ENCODE data around the gene FERMT2. TPM values are rescaled to one million over a fixed set of nuclear protein-coding genes. Genes with fewer than 3 reads are reported as not detected.
"Not testable (repeated sequence)": the region's sequence is repeated elsewhere in the genome, so short reads cannot be mapped to it uniquely, and the experiment has no call there.

Gene FERMT2
- total RNA-seq, 1 experiment from 2014 or later = 33.3 TPM

DNA sequence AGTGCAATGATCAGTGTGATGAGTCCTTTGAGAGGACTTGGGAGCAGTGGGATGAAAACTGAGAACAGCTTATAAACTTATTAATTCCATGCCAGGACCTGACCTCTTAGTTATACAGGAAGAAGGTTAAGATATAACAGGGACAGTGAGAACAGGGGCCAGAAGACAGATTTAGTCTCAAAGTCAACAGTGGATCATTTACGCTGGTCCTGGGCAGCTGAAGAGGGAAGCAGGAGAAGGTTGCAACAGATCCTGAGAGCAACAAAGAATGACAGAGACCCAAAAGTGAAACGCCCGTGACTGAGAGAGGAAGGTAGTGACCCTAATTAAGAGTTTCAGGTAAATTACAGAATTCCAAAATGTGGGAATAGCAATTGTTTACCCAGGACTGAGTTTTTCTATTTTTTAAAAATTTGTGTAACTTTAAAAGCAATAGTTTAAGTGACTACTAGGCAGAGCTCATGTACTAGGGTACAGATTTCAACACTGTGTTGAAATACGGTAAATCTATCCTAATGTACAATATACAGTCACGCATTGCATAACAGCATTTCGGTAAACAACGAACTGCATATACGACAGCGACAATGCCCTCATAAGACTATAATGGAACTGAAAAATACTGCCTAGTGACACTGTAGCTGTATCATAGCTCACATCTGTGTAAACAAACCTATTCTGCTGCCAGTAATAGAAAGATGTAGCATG, 81.8 kb downstream of the FERMT2 start:
- no TSS peak for BruUV-seq (replicated peaks)
- Histone ChIP-seq H3K27ac (ENCODE audit: low read length) (no peak overlapping the region), H3K4me3 (ENCODE audit: low read depth in 2 of 2, low read length in 2 of 2) (no peak overlapping the region), H3K9me3 (ENCODE audit: control insufficient read depth, insufficient read depth, low read depth, low read length) (no peaks in the 10 kb centered on the region), H3K27me3 (ENCODE audit: control insufficient read depth, insufficient read depth, low read length) (no peaks in the 10 kb centered on the region), H3K36me3 (ENCODE audit: control insufficient read depth, insufficient read depth, low read length) (peaks cover 2% of the 10 kb centered on the region), H3K4me1 (ENCODE audit: control insufficient read depth, insufficient read depth, low read length) (no peaks in the 10 kb centered on the region)
- ATAC-seq (no peak), DNase-seq (ENCODE audit: low read depth, low spot score) (no peak)
- ChIA-PET CTCF (no interaction called here), POLR2A (no interaction called here)
- intact Hi-C loops (cut with micrococcal nuclease; ENCODE audit: unreplicated experiment) (no loop called here), in situ Hi-C loops (cut with HindIII; ENCODE audit: low pct_unique_long_range_greater_than_20kb, low sequenced_read_pairs) (no loop called here)
- TF ChIP-seq, protein P1, sequence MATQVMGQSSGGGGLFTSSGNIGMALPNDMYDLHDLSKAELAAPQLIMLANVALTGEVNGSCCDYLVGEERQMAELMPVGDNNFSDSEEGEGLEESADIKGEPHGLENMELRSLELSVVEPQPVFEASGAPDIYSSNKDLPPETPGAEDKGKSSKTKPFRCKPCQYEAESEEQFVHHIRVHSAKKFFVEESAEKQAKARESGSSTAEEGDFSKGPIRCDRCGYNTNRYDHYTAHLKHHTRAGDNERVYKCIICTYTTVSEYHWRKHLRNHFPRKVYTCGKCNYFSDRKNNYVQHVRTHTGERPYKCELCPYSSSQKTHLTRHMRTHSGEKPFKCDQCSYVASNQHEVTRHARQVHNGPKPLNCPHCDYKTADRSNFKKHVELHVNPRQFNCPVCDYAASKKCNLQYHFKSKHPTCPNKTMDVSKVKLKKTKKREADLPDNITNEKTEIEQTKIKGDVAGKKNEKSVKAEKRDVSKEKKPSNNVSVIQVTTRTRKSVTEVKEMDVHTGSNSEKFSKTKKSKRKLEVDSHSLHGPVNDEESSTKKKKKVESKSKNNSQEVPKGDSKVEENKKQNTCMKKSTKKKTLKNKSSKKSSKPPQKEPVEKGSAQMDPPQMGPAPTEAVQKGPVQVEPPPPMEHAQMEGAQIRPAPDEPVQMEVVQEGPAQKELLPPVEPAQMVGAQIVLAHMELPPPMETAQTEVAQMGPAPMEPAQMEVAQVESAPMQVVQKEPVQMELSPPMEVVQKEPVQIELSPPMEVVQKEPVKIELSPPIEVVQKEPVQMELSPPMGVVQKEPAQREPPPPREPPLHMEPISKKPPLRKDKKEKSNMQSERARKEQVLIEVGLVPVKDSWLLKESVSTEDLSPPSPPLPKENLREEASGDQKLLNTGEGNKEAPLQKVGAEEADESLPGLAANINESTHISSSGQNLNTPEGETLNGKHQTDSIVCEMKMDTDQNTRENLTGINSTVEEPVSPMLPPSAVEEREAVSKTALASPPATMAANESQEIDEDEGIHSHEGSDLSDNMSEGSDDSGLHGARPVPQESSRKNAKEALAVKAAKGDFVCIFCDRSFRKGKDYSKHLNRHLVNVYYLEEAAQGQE (IDR thresholded peaks at IDR 0.05; ENCODE audit: insufficient read depth in 1 of 2, low read depth in 2 of 2, low read length in 1 of 2) = no peak
- TF ChIP-seq, protein P2, sequence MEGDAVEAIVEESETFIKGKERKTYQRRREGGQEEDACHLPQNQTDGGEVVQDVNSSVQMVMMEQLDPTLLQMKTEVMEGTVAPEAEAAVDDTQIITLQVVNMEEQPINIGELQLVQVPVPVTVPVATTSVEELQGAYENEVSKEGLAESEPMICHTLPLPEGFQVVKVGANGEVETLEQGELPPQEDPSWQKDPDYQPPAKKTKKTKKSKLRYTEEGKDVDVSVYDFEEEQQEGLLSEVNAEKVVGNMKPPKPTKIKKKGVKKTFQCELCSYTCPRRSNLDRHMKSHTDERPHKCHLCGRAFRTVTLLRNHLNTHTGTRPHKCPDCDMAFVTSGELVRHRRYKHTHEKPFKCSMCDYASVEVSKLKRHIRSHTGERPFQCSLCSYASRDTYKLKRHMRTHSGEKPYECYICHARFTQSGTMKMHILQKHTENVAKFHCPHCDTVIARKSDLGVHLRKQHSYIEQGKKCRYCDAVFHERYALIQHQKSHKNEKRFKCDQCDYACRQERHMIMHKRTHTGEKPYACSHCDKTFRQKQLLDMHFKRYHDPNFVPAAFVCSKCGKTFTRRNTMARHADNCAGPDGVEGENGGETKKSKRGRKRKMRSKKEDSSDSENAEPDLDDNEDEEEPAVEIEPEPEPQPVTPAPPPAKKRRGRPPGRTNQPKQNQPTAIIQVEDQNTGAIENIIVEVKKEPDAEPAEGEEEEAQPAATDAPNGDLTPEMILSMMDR (IDR thresholded peaks at IDR 0.05) = no peak
- TF ChIP-seq POLR2AphosphoS5 (IDR thresholded peaks at IDR 0.05; ENCODE audit: low read depth, low read length) = no peak
- no peak for TF ChIP-seq TCF7L2 (IDR thresholded peaks at IDR 0.05; ENCODE audit: low read depth, low read length)
- no peak for TF ChIP-seq SIN3A (IDR thresholded peaks at IDR 0.05; ENCODE audit: borderline replicate concordance, insufficient read depth, low read depth, low read length)

DNA sequence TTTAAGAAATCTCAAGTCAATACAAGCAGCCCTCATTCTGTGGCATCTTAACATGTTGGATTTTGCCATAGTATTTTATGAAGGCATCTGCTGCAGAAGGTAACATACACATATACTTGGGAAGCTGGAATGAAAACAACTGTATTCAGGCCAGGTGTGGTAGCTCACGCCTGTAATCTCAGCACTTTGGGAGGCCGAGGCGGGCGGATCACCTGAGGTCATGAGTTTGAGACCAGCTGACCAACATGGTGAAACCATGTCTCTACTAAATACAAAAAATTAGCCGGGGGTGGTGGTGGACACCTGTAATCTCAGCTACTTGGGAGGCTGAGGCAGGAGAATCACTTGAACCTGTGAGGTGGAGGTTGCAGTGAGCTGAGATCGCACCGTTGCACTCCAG, 86.0 kb downstream of the FERMT2 start:
- BruUV-seq (replicated peaks); H3K4me3 ChIP-seq (ENCODE audit: low read depth in 2 of 2, low read length in 2 of 2); H3K27me3 ChIP-seq (ENCODE audit: control insufficient read depth, insufficient read depth, low read length); H3K36me3 ChIP-seq (ENCODE audit: control insufficient read depth, insufficient read depth, low read length); in situ Hi-C loops (cut with HindIII; ENCODE audit: low pct_unique_long_range_greater_than_20kb, low sequenced_read_pairs); H3K4me1 ChIP-seq (ENCODE audit: control insufficient read depth, insufficient read depth, low read length); H3K9me3 ChIP-seq (ENCODE audit: control insufficient read depth, insufficient read depth, low read depth, low read length); DNase-seq (ENCODE audit: low read depth, low spot score); intact Hi-C loops (cut with micrococcal nuclease; ENCODE audit: unreplicated experiment); POLR2A ChIA-PET; H3K27ac ChIP-seq (ENCODE audit: low read length); CTCF ChIA-PET; ATAC-seq: not testable (repeated sequence)

DNA sequence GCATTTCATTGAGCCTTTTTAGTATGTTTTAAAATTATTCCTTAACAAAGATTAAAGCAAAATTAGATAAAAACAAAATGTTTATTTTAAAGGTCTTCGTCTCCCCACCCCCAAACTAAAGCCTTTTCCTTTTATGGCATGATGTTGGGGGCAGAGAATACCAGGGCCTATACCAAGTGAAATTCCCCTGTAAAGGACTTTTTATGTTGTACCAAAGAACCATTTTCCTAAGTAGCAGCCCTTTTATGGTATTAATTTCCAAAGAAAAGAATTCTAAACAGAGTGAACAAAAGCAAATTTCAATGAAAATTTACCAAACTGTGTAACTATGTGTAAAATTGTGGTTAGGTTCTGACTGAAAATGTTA, 87.5 kb downstream of the FERMT2 start:
- Histone ChIP-seq H3K4me1 (ENCODE audit: control insufficient read depth, insufficient read depth, low read length) (no peaks in the 10 kb centered on the region), H3K4me3 (ENCODE audit: low read depth in 2 of 2, low read length in 2 of 2) (no peak overlapping the region), H3K9me3 (ENCODE audit: control insufficient read depth, insufficient read depth, low read depth, low read length) (no peaks in the 10 kb centered on the region), H3K27ac (ENCODE audit: low read length) (no peak overlapping the region), H3K27me3 (ENCODE audit: control insufficient read depth, insufficient read depth, low read length) (no peaks in the 10 kb centered on the region), H3K36me3 (ENCODE audit: control insufficient read depth, insufficient read depth, low read length) (peaks cover 4% of the 10 kb centered on the region)
- CTCF ChIA-PET = no interaction called here
- in situ Hi-C loops (cut with HindIII; ENCODE audit: low pct_unique_long_range_greater_than_20kb, low sequenced_read_pairs) = no loop called here
- BruUV-seq (replicated peaks) = no TSS peak
- DNase-seq (ENCODE audit: low read depth, low spot score) = no peak
- POLR2A ChIA-PET = no interaction called here
- TF ChIP-seq, protein P2 (IDR thresholded peaks at IDR 0.05) = no peak
- TF ChIP-seq POLR2AphosphoS5 (IDR thresholded peaks at IDR 0.05; ENCODE audit: low read depth, low read length) (no peak), SIN3A (IDR thresholded peaks at IDR 0.05; ENCODE audit: borderline replicate concordance, insufficient read depth, low read depth, low read length) (no peak), TCF7L2 (IDR thresholded peaks at IDR 0.05; ENCODE audit: low read depth, low read length) (no peak)
- TF ChIP-seq, protein P1 (IDR thresholded peaks at IDR 0.05; ENCODE audit: insufficient read depth in 1 of 2, low read depth in 2 of 2, low read length in 1 of 2) = no peak
- intact Hi-C loops (cut with micrococcal nuclease; ENCODE audit: unreplicated experiment) = no loop called here
- ATAC-seq = no peak
